Right atrium auricular region (tissue), 2 donors: ENCODE results near the gene C12orf57. TPM values are rescaled to one million over a fixed set of nuclear protein-coding genes. Genes with fewer than 3 reads are reported as not detected.
A peak's percentile ranks its signal among the peaks of the same experiment; 100 is the strongest.

Experiments
- DNase-seq: peaks from one replicate; pipeline ENCODE4 v3.0.0-alpha.2; 2019; ENCODE audit warnings: low spot score
- H3K27ac ChIP-seq, 2 donors: fragments of 200-600 bp; sonication (generic); 1 replicate in 1 of 2; 2 replicates in 1 of 2; pipeline ENCODE4 v1.5.1; 2016 to 2019
- H3K27me3 ChIP-seq, 2 donors: fragments of 200-600 bp; sonication (generic); one replicate each; pipeline versions ENCODE4 v1.5.1 to v1.6.0; 2017 to 2019
- H3K36me3 ChIP-seq: fragments of 200-600 bp; sonication (generic); one replicate; pipeline ENCODE4 v1.5.1; 2016
- H3K4me1 ChIP-seq, 2 donors: fragments of 200-600 bp; sonication (generic); one replicate each; pipeline versions ENCODE4 v1.5.1 to v1.6.0; 2017 to 2019
- H3K4me3 ChIP-seq, 2 donors: fragments of 200-600 bp; sonication (generic); 1 replicate in 1 of 2; 2 replicates in 1 of 2; pipeline ENCODE4 v1.5.1; 2017 to 2019; ENCODE audit warnings: mild to moderate bottlenecking in 1 of 2, moderate library complexity in 1 of 2
- H3K9me3 ChIP-seq, 2 donors: fragments of 200-600 bp; sonication (generic); one replicate each; pipeline ENCODE4 v1.5.1; 2019
- CTCF ChIP-seq, 2 donors: fragments of 200-600 bp; sonication (generic); IDR thresholded peaks; one replicate each; pipeline ENCODE4 v1.5.1; 2019; ENCODE audit warnings: antibody characterized with exemption in 2 of 2
- total RNA-seq, 2 donors: library from RNA; depleted of rRNA; stranded (reverse); fragments of >200 nt; gene quantifications; one replicate each; pipeline ENCODE4 v1.1.0, GENCODE V29; 2016

Gene C12orf57
- total RNA-seq, 2 donors from 2014 or later, result 398 to 533 TPM

DNA sequence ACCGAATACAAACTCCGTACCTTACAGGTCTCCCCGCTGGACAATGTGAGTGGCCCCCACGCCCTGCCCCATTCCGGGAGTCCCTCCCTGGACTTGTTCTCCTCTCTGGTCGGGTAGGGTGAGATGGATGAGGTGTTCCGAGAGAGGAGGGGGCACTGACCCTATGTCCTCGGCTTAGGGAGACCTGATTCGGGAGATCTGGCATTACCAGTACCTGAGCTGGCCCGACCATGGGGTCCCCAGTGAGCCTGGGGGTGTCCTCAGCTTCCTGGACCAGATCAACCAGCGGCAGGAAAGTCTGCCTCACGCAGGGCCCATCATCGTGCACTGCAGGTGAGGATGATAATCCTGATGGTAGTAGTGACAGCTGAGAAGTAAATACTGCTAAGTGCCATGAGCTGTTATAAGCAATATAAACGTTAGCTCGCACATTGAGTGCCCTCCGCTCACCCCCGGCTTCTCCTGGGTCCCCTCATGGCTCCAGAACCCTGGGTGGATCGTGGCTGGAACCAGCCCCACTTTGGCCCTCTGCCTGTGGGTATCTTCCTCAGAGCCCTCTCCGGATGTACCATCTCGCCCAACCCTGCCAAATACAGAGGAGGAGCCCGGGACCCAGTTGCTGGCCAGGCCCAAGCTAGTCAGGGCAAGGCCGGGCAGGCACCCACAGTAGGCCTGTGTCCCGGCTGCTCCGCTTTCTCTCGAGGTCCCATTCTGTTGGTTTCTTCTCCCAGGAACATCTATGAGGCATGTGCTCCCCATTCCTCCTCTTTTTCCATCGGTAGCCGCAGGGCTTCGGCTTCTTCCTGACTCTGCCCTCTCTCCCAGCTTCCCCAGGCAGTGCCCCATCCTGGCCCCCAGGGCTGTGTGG, 14.2 kb downstream of the C12orf57 start:
- Histone ChIP-seq H3K27ac (peak overlapping the region in 1 of 2 donors; percentile 69), H3K9me3 (no peaks in the 10 kb centered on the region), H3K27me3 (no peaks in the 10 kb centered on the region), H3K4me1 (peaks cover 0 to 57% of the 10 kb centered on the region in 2 donors), H3K36me3 (no peaks in the 10 kb centered on the region), H3K4me3 (no peak overlapping the region)
- DNase-seq, result no peak
- TF ChIP-seq CTCF (IDR thresholded peaks at IDR 0.05), result no peak

- H3K36me3 ChIP-seq, result no peaks in the 10 kb centered on the region
- peaks cover 0 to 52% of the 10 kb centered on the region in 2 donors for H3K4me1 ChIP-seq
- no peak overlapping the region for H3K4me3 ChIP-seq
- no peaks in the 10 kb centered on the region for H3K9me3 ChIP-seq
- no peaks in the 10 kb centered on the region for H3K27me3 ChIP-seq
- no peak for TF ChIP-seq CTCF (IDR thresholded peaks at IDR 0.05)
- no peak for DNase-seq
- peak overlapping the region; percentile 35 to 69 for H3K27ac ChIP-seq
These were observed 14.8 kb downstream of the C12orf57 start for GRCh38 chr12:6958609-6959057.

- Histone ChIP-seq H3K36me3 (no peaks in the 10 kb centered on the region), H3K4me1 (peaks cover 0 to 46% of the 10 kb centered on the region in 2 donors), H3K27me3 (no peaks in the 10 kb centered on the region)
These were observed 15.4 kb downstream of the C12orf57 start for GRCh38 chr12:6959058-6959804.

GRCh38 chr12:6959805-6960592, 16.2 kb downstream of the C12orf57 start:
- no peaks in the 10 kb centered on the region for H3K9me3 ChIP-seq
- H3K4me3 ChIP-seq, result no peak overlapping the region
- no peaks in the 10 kb centered on the region for H3K36me3 ChIP-seq
- H3K27me3 ChIP-seq, result no peaks in the 10 kb centered on the region
- peaks cover 0 to 48% of the 10 kb centered on the region in 2 donors for H3K4me1 ChIP-seq
- H3K27ac ChIP-seq, result peak overlapping the region; percentile 35 to 74
- no peak for DNase-seq
- TF ChIP-seq CTCF (IDR thresholded peaks at IDR 0.05), result no peak

More at GRCh38 chr12:6959058-6959804, 15.4 kb downstream of the C12orf57 start:
- no peak for TF ChIP-seq CTCF (IDR thresholded peaks at IDR 0.05)
- Histone ChIP-seq H3K9me3 (no peaks in the 10 kb centered on the region), H3K4me3 (no peak overlapping the region), H3K27ac (peak overlapping the region; percentile 35 to 69)
- no peak for DNase-seq

- Histone ChIP-seq H3K27me3 (no peaks in the 10 kb centered on the region), H3K9me3 (no peaks in the 10 kb centered on the region), H3K27ac (peak overlapping the region; percentile 67 to 74), H3K4me1 (peaks cover 0 to 51% of the 10 kb centered on the region in 2 donors), H3K4me3 (no peak overlapping the region), H3K36me3 (peaks cover 6% of the 10 kb centered on the region)
- no peak for TF ChIP-seq CTCF (IDR thresholded peaks at IDR 0.05)
- no peak for DNase-seq
These were observed 16.9 kb downstream of the C12orf57 start for GRCh38 chr12:6960593-6961277.
